ENCODE data around the gene TENM3.

TENM3 gene

DNA sequence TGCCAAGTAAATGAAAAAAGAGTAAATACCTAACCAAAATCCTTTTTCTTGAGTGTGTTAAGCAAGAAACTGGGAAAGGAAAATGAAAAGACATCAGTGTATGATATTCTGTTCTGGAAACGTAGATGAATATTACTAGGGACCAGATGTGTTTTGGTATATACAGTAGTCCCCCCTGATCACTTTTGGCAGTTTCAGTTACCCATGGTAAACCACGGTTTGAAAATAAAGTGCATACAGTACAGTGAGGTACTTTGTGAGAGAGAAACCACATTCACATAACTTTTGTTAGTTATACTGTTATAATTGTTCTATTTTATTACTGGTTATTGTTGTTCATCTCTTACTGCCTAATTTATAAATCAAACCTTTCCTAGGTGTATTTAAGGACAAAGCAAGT, 250.9 kb downstream of the TENM3 start:
- TF ChIP-seq ZNF658 (tag by site-specific recombination; IDR thresholded peaks at IDR 0.05), result no peak
- TF ChIP-seq, protein P1, sequence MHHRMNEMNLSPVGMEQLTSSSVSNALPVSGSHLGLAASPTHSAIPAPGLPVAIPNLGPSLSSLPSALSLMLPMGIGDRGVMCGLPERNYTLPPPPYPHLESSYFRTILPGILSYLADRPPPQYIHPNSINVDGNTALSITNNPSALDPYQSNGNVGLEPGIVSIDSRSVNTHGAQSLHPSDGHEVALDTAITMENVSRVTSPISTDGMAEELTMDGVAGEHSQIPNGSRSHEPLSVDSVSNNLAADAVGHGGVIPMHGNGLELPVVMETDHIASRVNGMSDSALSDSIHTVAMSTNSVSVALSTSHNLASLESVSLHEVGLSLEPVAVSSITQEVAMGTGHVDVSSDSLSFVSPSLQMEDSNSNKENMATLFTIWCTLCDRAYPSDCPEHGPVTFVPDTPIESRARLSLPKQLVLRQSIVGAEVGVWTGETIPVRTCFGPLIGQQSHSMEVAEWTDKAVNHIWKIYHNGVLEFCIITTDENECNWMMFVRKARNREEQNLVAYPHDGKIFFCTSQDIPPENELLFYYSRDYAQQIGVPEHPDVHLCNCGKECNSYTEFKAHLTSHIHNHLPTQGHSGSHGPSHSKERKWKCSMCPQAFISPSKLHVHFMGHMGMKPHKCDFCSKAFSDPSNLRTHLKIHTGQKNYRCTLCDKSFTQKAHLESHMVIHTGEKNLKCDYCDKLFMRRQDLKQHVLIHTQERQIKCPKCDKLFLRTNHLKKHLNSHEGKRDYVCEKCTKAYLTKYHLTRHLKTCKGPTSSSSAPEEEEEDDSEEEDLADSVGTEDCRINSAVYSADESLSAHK (tag by site-specific recombination; IDR thresholded peaks at IDR 0.05), result peak; percentile 91
- no peak overlapping the region for H3K27ac ChIP-seq (ENCODE audit: extremely low read depth, low read depth, low read length)
- H3K4me1 ChIP-seq (ENCODE audit: control insufficient read depth, insufficient read depth, low read length), result peaks cover 14% of the 10 kb centered on the region
- no peak overlapping the region for H3K4me3 ChIP-seq (ENCODE audit: low read depth, low read length)
- POLR2A ChIA-PET, result no interaction called here
- no peaks in the 10 kb centered on the region for H3K9me3 ChIP-seq (ENCODE audit: control insufficient read depth, insufficient read depth, low read depth, low read length)
- CTCF ChIA-PET, result no interaction called here
- H3K36me3 ChIP-seq (ENCODE audit: control insufficient read depth in 2 of 2, insufficient read depth in 1 of 2, low read length in 2 of 2), result no peaks in the 10 kb centered on the region

DNA sequence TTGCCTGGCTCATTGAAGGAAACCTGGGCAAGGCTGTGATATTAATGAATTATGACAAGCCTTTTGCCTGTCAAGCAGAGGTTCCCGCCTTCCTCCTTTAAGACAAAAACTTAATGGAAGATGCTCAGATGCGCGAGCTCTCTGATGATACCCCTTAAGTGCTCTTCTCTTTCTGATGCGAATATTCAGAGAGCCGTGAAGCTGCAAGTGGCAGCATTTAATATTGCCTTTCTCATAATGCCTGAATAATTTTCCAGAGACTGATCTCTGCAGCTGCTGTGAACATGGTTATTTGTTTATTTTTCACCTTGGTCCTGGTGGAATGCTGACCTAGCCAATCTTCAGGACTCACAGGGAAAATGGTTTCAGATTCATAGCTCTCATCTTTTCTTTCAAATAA, 251.8 kb downstream of the TENM3 start:
- ChIA-PET POLR2A (no interaction called here), CTCF (interaction anchor here (1.2 kb wide), 1 partner anchor 12 kb away, joined by 4 read pairs; no protein-coding TSS in a partner anchor)
- no peak overlapping the region for H3K4me3 ChIP-seq (ENCODE audit: low read depth, low read length)
- no peaks in the 10 kb centered on the region for H3K9me3 ChIP-seq (ENCODE audit: control insufficient read depth, insufficient read depth, low read depth, low read length)
- peaks cover 14% of the 10 kb centered on the region for H3K4me1 ChIP-seq (ENCODE audit: control insufficient read depth, insufficient read depth, low read length)
- no peaks in the 10 kb centered on the region for H3K36me3 ChIP-seq (ENCODE audit: control insufficient read depth in 2 of 2, insufficient read depth in 1 of 2, low read length in 2 of 2)
- TF ChIP-seq, protein P2, sequence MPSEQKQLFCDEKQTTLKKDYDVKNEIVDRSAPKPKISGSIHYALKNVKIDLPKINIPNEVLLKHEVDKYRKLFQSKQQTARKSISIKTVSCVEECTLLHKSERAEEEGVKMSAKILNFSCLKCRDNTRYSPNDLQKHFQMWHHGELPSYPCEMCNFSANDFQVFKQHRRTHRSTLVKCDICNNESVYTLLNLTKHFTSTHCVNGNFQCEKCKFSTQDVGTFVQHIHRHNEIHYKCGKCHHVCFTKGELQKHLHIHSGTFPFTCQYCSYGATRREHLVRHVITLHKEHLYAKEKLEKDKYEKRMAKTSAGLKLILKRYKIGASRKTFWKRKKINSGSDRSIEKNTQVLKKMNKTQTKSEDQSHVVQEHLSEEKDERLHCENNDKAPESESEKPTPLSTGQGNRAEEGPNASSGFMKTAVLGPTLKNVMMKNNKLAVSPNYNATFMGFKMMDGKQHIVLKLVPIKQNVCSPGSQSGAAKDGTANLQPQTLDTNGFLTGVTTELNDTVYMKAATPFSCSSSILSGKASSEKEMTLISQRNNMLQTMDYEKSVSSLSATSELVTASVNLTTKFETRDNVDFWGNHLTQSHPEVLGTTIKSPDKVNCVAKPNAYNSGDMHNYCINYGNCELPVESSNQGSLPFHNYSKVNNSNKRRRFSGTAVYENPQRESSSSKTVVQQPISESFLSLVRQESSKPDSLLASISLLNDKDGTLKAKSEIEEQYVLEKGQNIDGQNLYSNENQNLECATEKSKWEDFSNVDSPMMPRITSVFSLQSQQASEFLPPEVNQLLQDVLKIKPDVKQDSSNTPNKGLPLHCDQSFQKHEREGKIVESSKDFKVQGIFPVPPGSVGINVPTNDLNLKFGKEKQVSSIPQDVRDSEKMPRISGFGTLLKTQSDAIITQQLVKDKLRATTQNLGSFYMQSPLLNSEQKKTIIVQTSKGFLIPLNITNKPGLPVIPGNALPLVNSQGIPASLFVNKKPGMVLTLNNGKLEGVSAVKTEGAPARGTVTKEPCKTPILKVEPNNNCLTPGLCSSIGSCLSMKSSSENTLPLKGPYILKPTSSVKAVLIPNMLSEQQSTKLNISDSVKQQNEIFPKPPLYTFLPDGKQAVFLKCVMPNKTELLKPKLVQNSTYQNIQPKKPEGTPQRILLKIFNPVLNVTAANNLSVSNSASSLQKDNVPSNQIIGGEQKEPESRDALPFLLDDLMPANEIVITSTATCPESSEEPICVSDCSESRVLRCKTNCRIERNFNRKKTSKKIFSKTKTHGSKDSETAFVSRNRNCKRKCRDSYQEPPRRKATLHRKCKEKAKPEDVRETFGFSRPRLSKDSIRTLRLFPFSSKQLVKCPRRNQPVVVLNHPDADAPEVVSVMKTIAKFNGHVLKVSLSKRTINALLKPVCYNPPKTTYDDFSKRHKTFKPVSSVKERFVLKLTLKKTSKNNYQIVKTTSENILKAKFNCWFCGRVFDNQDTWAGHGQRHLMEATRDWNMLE (tag by site-specific recombination; conservative IDR thresholded peaks at IDR 0.05; ENCODE audit: low read depth), result no peak
- TF ChIP-seq ZNF433 (tag by site-specific recombination; IDR thresholded peaks at IDR 0.05; ENCODE audit: low read depth) (no peak), ZNF658 (tag by site-specific recombination; IDR thresholded peaks at IDR 0.05) (no peak), ZNF311 (tag by site-specific recombination; IDR thresholded peaks at IDR 0.05; ENCODE audit: borderline replicate concordance) (no peak), EGR2 (tag by site-specific recombination; IDR thresholded peaks at IDR 0.05; ENCODE audit: low read depth) (no peak), ZNF544 (tag by site-specific recombination; IDR thresholded peaks at IDR 0.05) (no peak), ZNF132 (tag by site-specific recombination; IDR thresholded peaks at IDR 0.05; ENCODE audit: borderline replicate concordance) (no peak), ZNF223 (tag by site-specific recombination; IDR thresholded peaks at IDR 0.05) (no peak), ZBTB17 (tag by site-specific recombination; IDR thresholded peaks at IDR 0.05) (no peak), ZNF558 (tag by site-specific recombination; IDR thresholded peaks at IDR 0.05) (no peak), ZNF561 (tag by site-specific recombination; IDR thresholded peaks at IDR 0.05; ENCODE audit: borderline replicate concordance) (no peak), ZNF274 (IDR thresholded peaks at IDR 0.05; ENCODE audit: low read length) (no peak), ZNF274 (tag by site-specific recombination; IDR thresholded peaks at IDR 0.05; ENCODE audit: borderline replicate concordance) (no peak), ZNF501 (tag by site-specific recombination; IDR thresholded peaks at IDR 0.05) (no peak), ZNF140 (tag by site-specific recombination; IDR thresholded peaks at IDR 0.05) (no peak), ZNF146 (tag by site-specific recombination; IDR thresholded peaks at IDR 0.05) (no peak), ZNF341 (tag by site-specific recombination; IDR thresholded peaks at IDR 0.05; ENCODE audit: low read depth) (no peak), HOXA7 (CRISPR knock-in tag; IDR thresholded peaks at IDR 0.05; ENCODE audit: borderline replicate concordance) (no peak)
- TF ChIP-seq, protein P3, sequence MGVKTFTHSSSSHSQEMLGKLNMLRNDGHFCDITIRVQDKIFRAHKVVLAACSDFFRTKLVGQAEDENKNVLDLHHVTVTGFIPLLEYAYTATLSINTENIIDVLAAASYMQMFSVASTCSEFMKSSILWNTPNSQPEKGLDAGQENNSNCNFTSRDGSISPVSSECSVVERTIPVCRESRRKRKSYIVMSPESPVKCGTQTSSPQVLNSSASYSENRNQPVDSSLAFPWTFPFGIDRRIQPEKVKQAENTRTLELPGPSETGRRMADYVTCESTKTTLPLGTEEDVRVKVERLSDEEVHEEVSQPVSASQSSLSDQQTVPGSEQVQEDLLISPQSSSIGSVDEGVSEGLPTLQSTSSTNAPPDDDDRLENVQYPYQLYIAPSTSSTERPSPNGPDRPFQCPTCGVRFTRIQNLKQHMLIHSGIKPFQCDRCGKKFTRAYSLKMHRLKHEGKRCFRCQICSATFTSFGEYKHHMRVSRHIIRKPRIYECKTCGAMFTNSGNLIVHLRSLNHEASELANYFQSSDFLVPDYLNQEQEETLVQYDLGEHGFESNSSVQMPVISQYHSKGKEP (tag by site-specific recombination; IDR thresholded peaks at IDR 0.05), result no peak
- TF ChIP-seq, protein P4, sequence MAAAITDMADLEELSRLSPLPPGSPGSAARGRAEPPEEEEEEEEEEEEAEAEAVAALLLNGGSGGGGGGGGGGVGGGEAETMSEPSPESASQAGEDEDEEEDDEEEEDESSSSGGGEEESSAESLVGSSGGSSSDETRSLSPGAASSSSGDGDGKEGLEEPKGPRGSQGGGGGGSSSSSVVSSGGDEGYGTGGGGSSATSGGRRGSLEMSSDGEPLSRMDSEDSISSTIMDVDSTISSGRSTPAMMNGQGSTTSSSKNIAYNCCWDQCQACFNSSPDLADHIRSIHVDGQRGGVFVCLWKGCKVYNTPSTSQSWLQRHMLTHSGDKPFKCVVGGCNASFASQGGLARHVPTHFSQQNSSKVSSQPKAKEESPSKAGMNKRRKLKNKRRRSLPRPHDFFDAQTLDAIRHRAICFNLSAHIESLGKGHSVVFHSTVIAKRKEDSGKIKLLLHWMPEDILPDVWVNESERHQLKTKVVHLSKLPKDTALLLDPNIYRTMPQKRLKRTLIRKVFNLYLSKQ (tag by site-specific recombination; IDR thresholded peaks at IDR 0.05; ENCODE audit: borderline replicate concordance), result no peak
- no peak overlapping the region for H3K27ac ChIP-seq (ENCODE audit: extremely low read depth, low read depth, low read length)
